HG02759 (cell line): ENCODE data around the gene NPEPPS.

Experiments used
- ATAC-seq: cut with Tn5 transposase; IDR thresholded peaks from one replicate; pipeline ENCODE4 v1.9.1; 2021; ENCODE audit warnings: mild to moderate bottlenecking, moderate library complexity; ENCODE audit not compliant: unreplicated experiment

Gene NPEPPS

GRCh38 chr17:47654991-47655390, 124.1 kb downstream of the NPEPPS start:
- no peak for ATAC-seq

- no peak for ATAC-seq
These were observed 129.2 kb downstream of the NPEPPS start for GRCh38 chr17:47660064-47660492.

GRCh38 chr17:47663912-47664623, 133.2 kb downstream of the NPEPPS start:
- no peak for ATAC-seq

GRCh38 chr17:47664624-47664941, 133.7 kb downstream of the NPEPPS start:
- ATAC-seq, result no peak

GRCh38 chr17:47665655-47666054, 134.7 kb downstream of the NPEPPS start:
- no peak for ATAC-seq

- no peak for ATAC-seq
These were observed 138.2 kb downstream of the NPEPPS start for GRCh38 chr17:47669081-47669480.

- no peak for ATAC-seq
These were observed 139.2 kb downstream of the NPEPPS start for GRCh38 chr17:47670064-47670463.
